ENCODE measurements around the gene C11orf16. TPM values are rescaled to one million over a fixed set of nuclear protein-coding genes. Genes with fewer than 3 reads are reported as not detected.
"Not testable (repeated sequence)": the region's sequence is repeated elsewhere in the genome, so short reads cannot be mapped to it uniquely, and the experiment has no call there.

C11orf16 gene
- total RNA-seq, 2 experiments from 2014 or later: not detected

DNA sequence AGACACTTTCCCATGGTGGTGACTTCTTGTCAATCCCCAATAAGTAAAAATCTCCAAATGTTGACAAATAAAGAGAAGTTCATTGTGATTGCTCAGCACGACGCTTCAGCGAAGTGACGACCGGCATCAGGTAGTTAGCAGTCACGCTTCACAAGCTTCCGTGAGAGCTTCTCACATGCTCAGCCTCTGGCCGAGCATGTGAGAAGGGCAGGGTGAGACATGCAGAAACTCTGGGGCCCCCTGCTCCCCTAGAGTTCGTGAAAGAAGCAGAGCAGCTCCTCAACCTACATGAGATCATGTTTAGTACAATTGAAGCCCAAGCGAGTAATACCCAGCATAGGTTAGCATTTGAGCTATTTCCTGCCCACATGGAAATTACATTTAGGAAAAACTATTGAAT, 4.4 kb upstream of the C11orf16 start:
- no peak overlapping the region for H3K27ac Mint-ChIP-seq
- H3K4me1 Mint-ChIP-seq (ENCODE audit: low read depth): no peaks in the 10 kb centered on the region
- Histone ChIP-seq H3K4me3 (ENCODE audit: low read length) (no peak overlapping the region), H3K9me3 (ENCODE audit: control insufficient read depth in 1 of 2, insufficient read depth in 1 of 2, low read length in 2 of 2) (no peaks in the 10 kb centered on the region), H3K4me1 (ENCODE audit: insufficient read depth, low read length) (no peaks in the 10 kb centered on the region), H3K36me3 (ENCODE audit: insufficient read depth, low read length) (no peaks in the 10 kb centered on the region), H3K27me3 (ENCODE audit: control insufficient read depth in 1 of 2, insufficient read depth in 2 of 2, low read length in 2 of 2) (no peaks in the 10 kb centered on the region), H3K27ac (ENCODE audit: low read depth in 1 of 2, low read length in 2 of 2) (no peak overlapping the region)
- intact Hi-C loops (cut with DNase I, micrococcal nuclease): no loop called here
- CTCF ChIA-PET: no interaction called here
- POLR2A ChIA-PET: no interaction called here
- TF ChIP-seq, protein P1, sequence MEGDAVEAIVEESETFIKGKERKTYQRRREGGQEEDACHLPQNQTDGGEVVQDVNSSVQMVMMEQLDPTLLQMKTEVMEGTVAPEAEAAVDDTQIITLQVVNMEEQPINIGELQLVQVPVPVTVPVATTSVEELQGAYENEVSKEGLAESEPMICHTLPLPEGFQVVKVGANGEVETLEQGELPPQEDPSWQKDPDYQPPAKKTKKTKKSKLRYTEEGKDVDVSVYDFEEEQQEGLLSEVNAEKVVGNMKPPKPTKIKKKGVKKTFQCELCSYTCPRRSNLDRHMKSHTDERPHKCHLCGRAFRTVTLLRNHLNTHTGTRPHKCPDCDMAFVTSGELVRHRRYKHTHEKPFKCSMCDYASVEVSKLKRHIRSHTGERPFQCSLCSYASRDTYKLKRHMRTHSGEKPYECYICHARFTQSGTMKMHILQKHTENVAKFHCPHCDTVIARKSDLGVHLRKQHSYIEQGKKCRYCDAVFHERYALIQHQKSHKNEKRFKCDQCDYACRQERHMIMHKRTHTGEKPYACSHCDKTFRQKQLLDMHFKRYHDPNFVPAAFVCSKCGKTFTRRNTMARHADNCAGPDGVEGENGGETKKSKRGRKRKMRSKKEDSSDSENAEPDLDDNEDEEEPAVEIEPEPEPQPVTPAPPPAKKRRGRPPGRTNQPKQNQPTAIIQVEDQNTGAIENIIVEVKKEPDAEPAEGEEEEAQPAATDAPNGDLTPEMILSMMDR (IDR thresholded peaks at IDR 0.05): no peak
- H3K36me3 Mint-ChIP-seq (ENCODE audit: low read depth): no peaks in the 10 kb centered on the region
- DNase-seq (no peak), ATAC-seq (ENCODE audit: poor library complexity) (no peak)
- H3K4me3 Mint-ChIP-seq: no peak overlapping the region
- H3K9me3 Mint-ChIP-seq: no peaks in the 10 kb centered on the region
- H3K27me3 Mint-ChIP-seq: no peaks in the 10 kb centered on the region

DNA sequence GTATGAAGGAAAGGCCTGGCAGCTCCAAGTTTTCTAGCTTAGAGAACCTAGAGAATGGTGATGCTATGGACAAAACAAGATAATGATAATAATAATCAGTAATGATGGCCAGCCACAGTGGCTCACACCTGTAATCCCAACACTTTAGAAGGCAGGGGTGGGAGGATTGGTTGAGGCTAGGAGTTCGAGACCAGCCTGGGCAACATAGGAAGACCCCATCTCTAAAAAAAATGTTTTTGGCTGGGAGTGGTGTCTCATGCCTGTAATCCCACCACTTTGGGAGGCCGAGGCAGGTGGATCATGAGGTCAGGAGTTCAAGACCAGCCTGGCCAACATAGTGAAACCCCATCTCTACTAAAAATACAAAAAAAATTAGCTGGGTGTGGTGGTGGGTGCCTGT, 3.0 kb upstream of the C11orf16 start:
- ATAC-seq (ENCODE audit: poor library complexity); H3K27ac ChIP-seq (ENCODE audit: low read depth in 1 of 2, low read length in 2 of 2); H3K27me3 ChIP-seq (ENCODE audit: control insufficient read depth in 1 of 2, insufficient read depth in 2 of 2, low read length in 2 of 2); H3K36me3 ChIP-seq (ENCODE audit: insufficient read depth, low read length); H3K4me3 ChIP-seq (ENCODE audit: low read length); H3K9me3 ChIP-seq (ENCODE audit: control insufficient read depth in 1 of 2, insufficient read depth in 1 of 2, low read length in 2 of 2); H3K9me3 Mint-ChIP-seq; H3K4me1 Mint-ChIP-seq (ENCODE audit: low read depth); H3K27ac Mint-ChIP-seq; H3K27me3 Mint-ChIP-seq; H3K36me3 Mint-ChIP-seq (ENCODE audit: low read depth); intact Hi-C loops (cut with DNase I, micrococcal nuclease); DNase-seq; H3K4me3 Mint-ChIP-seq; H3K4me1 ChIP-seq (ENCODE audit: insufficient read depth, low read length): not testable (repeated sequence)
- CTCF ChIA-PET: interaction anchor here (1.1 kb wide), 1 partner anchor 80 kb away, joined by 3 read pairs; no protein-coding TSS in a partner anchor
- POLR2A ChIA-PET: interaction anchor here (0.6 kb wide), 1 partner anchor 60 kb away, joined by 3 read pairs; no protein-coding TSS in a partner anchor

DNA sequence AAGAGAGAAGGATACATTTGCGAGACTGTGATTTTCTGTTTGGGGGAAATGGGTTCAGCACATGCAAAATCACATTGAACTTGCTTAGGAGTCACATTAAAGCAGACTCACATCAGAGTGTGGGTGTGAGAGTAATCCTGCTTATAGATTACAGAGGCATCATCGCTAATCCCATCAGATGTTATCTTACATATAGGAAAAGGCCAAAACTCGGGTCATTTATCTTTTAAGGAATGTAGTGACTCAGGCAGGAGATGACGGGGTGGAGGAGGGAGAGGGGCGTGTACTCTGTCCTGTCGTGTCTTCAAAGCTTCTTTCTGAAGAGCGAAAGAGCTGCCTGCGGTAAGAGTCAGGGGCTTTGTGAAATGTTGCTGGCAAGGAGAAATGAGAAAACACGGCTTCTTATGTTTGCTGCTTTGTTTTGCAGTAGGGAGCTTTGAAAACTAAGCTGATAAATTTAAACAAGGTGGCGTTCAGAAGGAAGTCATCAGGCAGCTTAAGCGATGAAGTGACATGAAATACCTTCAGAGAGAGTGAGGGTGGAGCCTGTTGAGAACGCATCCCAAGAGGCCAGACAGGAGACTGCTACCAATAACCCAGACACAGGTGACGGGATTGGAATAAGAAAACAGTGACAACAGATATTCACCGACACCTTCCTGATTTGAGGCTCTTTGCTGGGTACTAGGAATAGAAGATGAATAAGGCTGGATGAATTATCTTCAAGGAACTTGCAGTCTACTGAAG, 2.2 kb upstream of the C11orf16 start:
- CTCF ChIA-PET: interaction anchor here (1.1 kb wide), 1 partner anchor 81 kb away, joined by 3 read pairs; no protein-coding TSS in a partner anchor
- peak overlapping the region; percentile 43 for H3K4me3 Mint-ChIP-seq
- no peaks in the 10 kb centered on the region for H3K36me3 ChIP-seq (ENCODE audit: insufficient read depth, low read length)
- H3K9me3 Mint-ChIP-seq: no peaks in the 10 kb centered on the region
- no peaks in the 10 kb centered on the region for H3K36me3 Mint-ChIP-seq (ENCODE audit: low read depth)
- H3K27ac Mint-ChIP-seq: no peak overlapping the region
- no peak overlapping the region for H3K4me3 ChIP-seq (ENCODE audit: low read length)
- intact Hi-C loops (cut with DNase I, micrococcal nuclease): no loop called here
- H3K4me1 Mint-ChIP-seq (ENCODE audit: low read depth): no peaks in the 10 kb centered on the region
- H3K27ac ChIP-seq (ENCODE audit: low read depth in 1 of 2, low read length in 2 of 2): no peak overlapping the region
- TF ChIP-seq, protein P1 (IDR thresholded peaks at IDR 0.05): no peak
- peak; percentile 43 for ATAC-seq (ENCODE audit: poor library complexity)
- H3K4me1 ChIP-seq (ENCODE audit: insufficient read depth, low read length): no peaks in the 10 kb centered on the region
- H3K9me3 ChIP-seq (ENCODE audit: control insufficient read depth in 1 of 2, insufficient read depth in 1 of 2, low read length in 2 of 2): no peaks in the 10 kb centered on the region
- POLR2A ChIA-PET: interaction anchor here (0.6 kb wide), 1 partner anchor 61 kb away, joined by 3 read pairs; no protein-coding TSS in a partner anchor
- DNase-seq: no peak
- no peaks in the 10 kb centered on the region for H3K27me3 Mint-ChIP-seq
- H3K27me3 ChIP-seq (ENCODE audit: control insufficient read depth in 1 of 2, insufficient read depth in 2 of 2, low read length in 2 of 2): no peaks in the 10 kb centered on the region

DNA sequence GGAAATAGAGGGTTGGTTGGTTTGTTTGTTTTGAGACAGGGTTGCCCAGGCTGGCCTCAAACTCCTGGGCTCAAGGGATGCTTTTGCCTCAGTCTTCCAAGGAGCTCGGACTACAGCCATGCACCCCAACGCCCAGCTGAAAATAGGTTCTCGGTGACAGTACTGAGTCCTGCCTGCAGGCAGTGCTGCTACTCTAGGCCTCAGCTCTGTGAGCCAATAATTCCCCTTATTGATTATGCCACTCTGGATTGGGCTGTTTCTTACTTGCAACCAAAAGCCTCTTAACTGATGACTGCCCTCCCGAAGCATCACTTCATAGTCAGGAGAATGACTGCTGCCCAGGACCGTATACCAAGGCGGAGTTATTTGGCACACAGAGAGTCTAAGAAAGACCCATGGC, 1.2 kb upstream of the C11orf16 start:
- Histone ChIP-seq H3K4me1 (ENCODE audit: insufficient read depth, low read length) (no peaks in the 10 kb centered on the region), H3K27ac (ENCODE audit: low read depth in 1 of 2, low read length in 2 of 2) (no peak overlapping the region), H3K27me3 (ENCODE audit: control insufficient read depth in 1 of 2, insufficient read depth in 2 of 2, low read length in 2 of 2) (no peaks in the 10 kb centered on the region), H3K9me3 (ENCODE audit: control insufficient read depth in 1 of 2, insufficient read depth in 1 of 2, low read length in 2 of 2) (no peaks in the 10 kb centered on the region), H3K36me3 (ENCODE audit: insufficient read depth, low read length) (no peaks in the 10 kb centered on the region), H3K4me3 (ENCODE audit: low read length) (no peak overlapping the region)
- TF ChIP-seq, protein P1 (IDR thresholded peaks at IDR 0.05): no peak
- no peak for ATAC-seq (ENCODE audit: poor library complexity)
- Mint-ChIP-seq H3K27me3 (no peaks in the 10 kb centered on the region), H3K27ac (no peak overlapping the region), H3K36me3 (ENCODE audit: low read depth) (no peaks in the 10 kb centered on the region), H3K4me3 (no peak overlapping the region), H3K9me3 (no peaks in the 10 kb centered on the region), H3K4me1 (ENCODE audit: low read depth) (no peaks in the 10 kb centered on the region)
- POLR2A ChIA-PET: no interaction called here
- intact Hi-C loops (cut with DNase I, micrococcal nuclease): no loop called here
- no peak for DNase-seq
- CTCF ChIA-PET: no interaction called here

All from CD4-positive, alpha-beta T cell (primary cell).